ENCODE data around the gene RAB20. TPM values are rescaled to one million over a fixed set of nuclear protein-coding genes. Genes with fewer than 3 reads are reported as not detected.

Gene RAB20
- total and polyA plus RNA-seq, 2 donors (not counting 1 experiment from before 2014, with no cell fraction given), result 2.4 to 4.6 TPM

DNA sequence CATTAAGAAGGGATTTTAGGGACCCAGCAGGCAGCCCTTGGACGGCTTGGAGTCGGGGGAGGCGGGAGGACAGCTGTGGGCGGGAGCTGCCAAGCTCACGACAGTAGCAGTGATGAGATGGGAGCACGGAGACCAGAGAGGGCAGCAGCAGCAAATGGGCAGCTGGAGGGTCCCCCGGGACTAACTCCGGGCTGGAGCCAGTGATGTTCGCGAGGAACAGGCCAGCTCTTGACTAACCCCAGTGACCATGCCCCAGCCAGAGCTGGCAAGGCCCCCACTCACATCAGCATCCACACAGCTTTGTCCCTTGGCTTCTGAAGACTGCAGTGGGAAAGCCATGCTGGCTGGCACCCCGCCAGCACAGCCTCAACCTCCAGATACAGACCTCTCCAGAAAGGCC is 81.9 kb downstream of the RAB20 start:
- Histone ChIP-seq H3K9me3 (ENCODE audit: control extremely low read depth in 1 of 3, control insufficient read depth in 2 of 3, insufficient read depth in 1 of 3, low read length in 2 of 3) (no peaks in the 10 kb centered on the region), H3K36me3 (replicated peaks in 1 of 2; ENCODE audit: control extremely low read depth in 1 of 2, control insufficient read depth in 1 of 2, extremely low read depth in 1 of 2, insufficient read depth in 2 of 2, low read length in 1 of 2) (no peaks in the 10 kb centered on the region), H4K20me1 (ENCODE audit: control insufficient read depth, insufficient read depth, low read length, poor library complexity, severe bottlenecking) (no peaks in the 10 kb centered on the region), H3K4me1 (ENCODE audit: control insufficient read depth in 2 of 2, insufficient read depth in 2 of 2, low read length in 2 of 2) (peaks cover 7 to 13% of the 10 kb centered on the region in 2 donors), H3K4me2 (replicated peaks; ENCODE audit: low read depth, low read length, poor library complexity, severe bottlenecking) (no peak overlapping the region), H3K27me3 (replicated peaks in 1 of 4; ENCODE audit: control extremely low read depth in 1 of 4, control insufficient read depth in 3 of 4, insufficient read depth in 4 of 4, low read length in 3 of 4) (peaks cover 0 to 2% (median 0%) of the 10 kb centered on the region in 4 experiments), H3K79me2 (ENCODE audit: control insufficient read depth, insufficient read depth, low read length) (no peaks in the 10 kb centered on the region), H3K9ac (ENCODE audit: low read length) (no peak overlapping the region), H2AFZ (ENCODE audit: insufficient read depth, low read depth, low read length, poor library complexity, severe bottlenecking) (no peak overlapping the region), H3K27ac (ENCODE audit: low read length in 2 of 2) (no peak overlapping the region), H3K4me3 (ENCODE audit: control extremely low read depth in 1 of 5, extremely low read depth in 1 of 5, insufficient read depth in 1 of 5, low read depth in 2 of 5, low read length in 4 of 5) (no peak overlapping the region)
- Mint-ChIP-seq H3K27me3 (no peaks in the 10 kb centered on the region), H3K4me1 (peaks cover 10% of the 10 kb centered on the region), H3K4me3 (no peak overlapping the region), H3K27ac (no peak overlapping the region), H3K9me3 (ENCODE audit: insufficient read depth) (no peaks in the 10 kb centered on the region)
- ATAC-seq (ENCODE audit: low read depth), result no peak
- TF ChIP-seq EZH2 (IDR thresholded peaks at IDR 0.05; ENCODE audit: borderline replicate concordance, insufficient read depth, low read depth, low read length, poor library complexity, severe bottlenecking), result no peak
- TF ChIP-seq, protein P1, sequence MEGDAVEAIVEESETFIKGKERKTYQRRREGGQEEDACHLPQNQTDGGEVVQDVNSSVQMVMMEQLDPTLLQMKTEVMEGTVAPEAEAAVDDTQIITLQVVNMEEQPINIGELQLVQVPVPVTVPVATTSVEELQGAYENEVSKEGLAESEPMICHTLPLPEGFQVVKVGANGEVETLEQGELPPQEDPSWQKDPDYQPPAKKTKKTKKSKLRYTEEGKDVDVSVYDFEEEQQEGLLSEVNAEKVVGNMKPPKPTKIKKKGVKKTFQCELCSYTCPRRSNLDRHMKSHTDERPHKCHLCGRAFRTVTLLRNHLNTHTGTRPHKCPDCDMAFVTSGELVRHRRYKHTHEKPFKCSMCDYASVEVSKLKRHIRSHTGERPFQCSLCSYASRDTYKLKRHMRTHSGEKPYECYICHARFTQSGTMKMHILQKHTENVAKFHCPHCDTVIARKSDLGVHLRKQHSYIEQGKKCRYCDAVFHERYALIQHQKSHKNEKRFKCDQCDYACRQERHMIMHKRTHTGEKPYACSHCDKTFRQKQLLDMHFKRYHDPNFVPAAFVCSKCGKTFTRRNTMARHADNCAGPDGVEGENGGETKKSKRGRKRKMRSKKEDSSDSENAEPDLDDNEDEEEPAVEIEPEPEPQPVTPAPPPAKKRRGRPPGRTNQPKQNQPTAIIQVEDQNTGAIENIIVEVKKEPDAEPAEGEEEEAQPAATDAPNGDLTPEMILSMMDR (IDR thresholded peaks at IDR 0.05), result no peak
- intact Hi-C loops (cut with micrococcal nuclease), result loop anchor here (10.0 kb wide), 1 partner anchor 705 kb away; no protein-coding TSS in a partner anchor
- ChIA-PET CTCF (no interaction called here), POLR2A (no interaction called here)
- WGBS (ENCODE audit: insufficient coverage), result 93% methylated on average over 11 of the region's 11 CpGs
- no peak for DNase-seq

DNA sequence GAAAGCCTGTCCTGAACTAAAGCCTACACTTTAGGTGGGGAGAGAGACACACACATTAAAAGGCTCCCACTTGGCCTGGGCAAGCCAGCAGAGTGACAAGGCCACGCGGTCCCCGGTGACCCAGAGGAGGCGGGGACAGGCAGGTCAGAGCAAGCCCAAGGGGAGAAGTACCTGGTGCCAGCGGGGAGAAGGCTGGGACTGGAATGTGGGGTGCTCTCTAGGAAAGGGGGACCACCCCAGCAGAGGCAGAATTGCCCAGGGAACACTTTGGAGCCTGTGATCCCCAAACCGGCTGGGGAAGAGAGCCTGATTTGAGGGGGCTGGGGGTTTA is 82.3 kb downstream of the RAB20 start:
- WGBS (ENCODE audit: insufficient coverage), result 94% methylated on average over 6 of the region's 6 CpGs
- no peak overlapping the region for H3K27ac Mint-ChIP-seq

More for the DNA sequence above, 82.3 kb downstream of the RAB20 start:
- no peak for ATAC-seq (ENCODE audit: low read depth)
- H3K36me3 ChIP-seq (replicated peaks in 1 of 2; ENCODE audit: control extremely low read depth in 1 of 2, control insufficient read depth in 1 of 2, extremely low read depth in 1 of 2, insufficient read depth in 2 of 2, low read length in 1 of 2), result no peaks in the 10 kb centered on the region
- H2AFZ ChIP-seq (ENCODE audit: insufficient read depth, low read depth, low read length, poor library complexity, severe bottlenecking), result no peak overlapping the region
- no peaks in the 10 kb centered on the region for H4K20me1 ChIP-seq (ENCODE audit: control insufficient read depth, insufficient read depth, low read length, poor library complexity, severe bottlenecking)
- peaks cover 13% of the 10 kb centered on the region for H3K4me1 Mint-ChIP-seq
- no peaks in the 10 kb centered on the region for H3K79me2 ChIP-seq (ENCODE audit: control insufficient read depth, insufficient read depth, low read length)
- no peak for DNase-seq
- no peaks in the 10 kb centered on the region for H3K27me3 Mint-ChIP-seq
- H3K9me3 Mint-ChIP-seq (ENCODE audit: insufficient read depth), result no peaks in the 10 kb centered on the region
- no peak overlapping the region for H3K27ac ChIP-seq (ENCODE audit: low read length in 2 of 2)
- intact Hi-C loops (cut with micrococcal nuclease), result loop anchor here (10.0 kb wide), 1 partner anchor 706 kb away; no protein-coding TSS in a partner anchor
- peaks cover 0 to 2% (median 0%) of the 10 kb centered on the region in 4 experiments for H3K27me3 ChIP-seq (replicated peaks in 1 of 4; ENCODE audit: control extremely low read depth in 1 of 4, control insufficient read depth in 3 of 4, insufficient read depth in 4 of 4, low read length in 3 of 4)
- ChIA-PET POLR2A (no interaction called here), CTCF (no interaction called here)
- TF ChIP-seq, protein P1 (IDR thresholded peaks at IDR 0.05), result no peak
- TF ChIP-seq EZH2 (IDR thresholded peaks at IDR 0.05; ENCODE audit: borderline replicate concordance, insufficient read depth, low read depth, low read length, poor library complexity, severe bottlenecking), result no peak
- no peak overlapping the region for H3K4me3 ChIP-seq (ENCODE audit: control extremely low read depth in 1 of 5, extremely low read depth in 1 of 5, insufficient read depth in 1 of 5, low read depth in 2 of 5, low read length in 4 of 5)
- H3K4me2 ChIP-seq (replicated peaks; ENCODE audit: low read depth, low read length, poor library complexity, severe bottlenecking), result no peak overlapping the region
- no peak overlapping the region for H3K4me3 Mint-ChIP-seq
- H3K9me3 ChIP-seq (ENCODE audit: control extremely low read depth in 1 of 3, control insufficient read depth in 2 of 3, insufficient read depth in 1 of 3, low read length in 2 of 3), result no peaks in the 10 kb centered on the region
- peaks cover 7 to 13% of the 10 kb centered on the region in 2 donors for H3K4me1 ChIP-seq (ENCODE audit: control insufficient read depth in 2 of 2, insufficient read depth in 2 of 2, low read length in 2 of 2)
- no peak overlapping the region for H3K9ac ChIP-seq (ENCODE audit: low read length)
